Prostate gland (tissue), 2 donors: ENCODE measurements around the gene CFAP43. TPM values are rescaled to one million over a fixed set of nuclear protein-coding genes. Genes with fewer than 3 reads are reported as not detected.
A peak's percentile ranks its signal among the peaks of the same experiment; 100 is the strongest.

ENCODE experiments used
- DNase-seq: peaks from one replicate; pipeline ENCODE4 v3.0.0-alpha.2; 2019; ENCODE audit warnings: low spot score
- H3K27ac ChIP-seq, 2 donors: fragments of 200-600 bp; sonication (generic); 2 replicates each; pipeline ENCODE4 v1.5.1; 2017 to 2019
- H3K27me3 ChIP-seq: fragments of 200-600 bp; sonication (generic); replicated peaks from 2 replicates; pipeline ENCODE4 v1.5.1; 2019; ENCODE audit not compliant: insufficient read depth
- H3K36me3 ChIP-seq, 2 donors: fragments of 200-600 bp; sonication (generic); 1 replicate in 1 of 2; 2 replicates in 1 of 2; pipeline versions ENCODE4 v1.5.1 to v1.8.1; 2017 to 2019
- H3K4me1 ChIP-seq: fragments of 200-600 bp; sonication (generic); replicated peaks from 2 replicates; pipeline ENCODE4 v1.5.1; 2019
- H3K4me3 ChIP-seq, 2 donors: fragments of 200-600 bp; sonication (generic); 2 replicates each; pipeline ENCODE4 v1.5.1; 2017 to 2019
- H3K9me3 ChIP-seq: fragments of 200-600 bp; sonication (generic); 2 replicates; pipeline ENCODE4 v1.5.1; 2017
- POLR2A ChIP-seq: fragments of 450-650 bp; IDR thresholded peaks from one replicate; pipeline ENCODE4 v1.6.1; 2016; ENCODE audit warnings: antibody characterized with exemption, mild to moderate bottlenecking
- POLR2AphosphoS5 ChIP-seq: sonication (generic); formaldehyde crosslinking; IDR thresholded peaks from one replicate; pipeline ENCODE4 v1.6.1; 2017; ENCODE audit warnings: antibody characterized with exemption
- WGBS: methylation state at CpG from one replicate; pipeline ENCODE4 v1.1.5; 2018; 5-methylcytosine and 5-hydroxymethylcytosine counted together
- intact Hi-C: fragments of 100-400 bp; cut with DNase I; formaldehyde crosslinking; loops from one replicate; pipeline ENCODE4 v1.14.2; 2022
- total RNA-seq, 2 donors: library from RNA; depleted of rRNA; stranded (reverse); fragments of >200 nt; gene quantifications; one replicate each; pipeline ENCODE4 v1.1.0, GENCODE V29; 2016
- TF ChIP-seq, protein P1 (sequence below), 4 experiments: fragments of 200-600 bp in 2 of 4; fragments of 450-650 bp in 2 of 4; sonication (generic) in 2 of 4; IDR thresholded peaks; 1 replicate in 3 of 4; 2 replicates in 1 of 4; pipeline ENCODE4 v1.5.1; 2016 to 2019; ENCODE audit warnings: antibody characterized with exemption in 4 of 4, mild to moderate bottlenecking in 2 of 4, moderate library complexity in 2 of 4

Gene CFAP43
- total RNA-seq, 2 donors from 2014 or later, result 2.4 to 6.9 TPM

DNA sequence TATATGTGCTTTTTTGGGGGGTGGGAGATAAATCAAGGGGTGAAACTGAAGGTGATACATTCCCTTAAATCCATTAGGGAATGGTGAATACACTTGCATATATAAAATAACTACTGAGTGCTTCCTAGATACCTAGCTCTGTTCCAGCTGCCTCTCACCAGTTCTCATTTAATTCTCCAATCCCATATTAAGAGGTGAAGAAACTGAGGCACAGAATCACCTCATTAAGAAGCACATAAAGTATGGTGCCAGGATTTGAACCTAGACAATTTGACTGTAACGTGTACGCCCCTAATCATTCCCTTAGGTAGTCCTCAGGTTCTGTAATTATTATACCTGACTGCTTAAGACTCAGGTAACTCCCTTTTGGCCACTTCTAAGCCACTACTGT lies 111.7 kb downstream of the CFAP43 start:
- Histone ChIP-seq H3K36me3 (no peaks in the 10 kb centered on the region), H3K4me1 (peaks cover 3% of the 10 kb centered on the region), H3K4me3 (peak overlapping the region; percentile 63 to 71), H3K9me3 (no peaks in the 10 kb centered on the region), H3K27me3 (no peaks in the 10 kb centered on the region), H3K27ac (peak overlapping the region; percentile 93 to 98)
- no peak for DNase-seq
- intact Hi-C loops, result loop anchor here (5.0 to 10.0 kb wide), 3 partner anchors 144 to 233 kb away; partner anchors contain the start of genes GSTO2 and SLK
- no peak for TF ChIP-seq POLR2AphosphoS5
- TF ChIP-seq, protein P1, sequence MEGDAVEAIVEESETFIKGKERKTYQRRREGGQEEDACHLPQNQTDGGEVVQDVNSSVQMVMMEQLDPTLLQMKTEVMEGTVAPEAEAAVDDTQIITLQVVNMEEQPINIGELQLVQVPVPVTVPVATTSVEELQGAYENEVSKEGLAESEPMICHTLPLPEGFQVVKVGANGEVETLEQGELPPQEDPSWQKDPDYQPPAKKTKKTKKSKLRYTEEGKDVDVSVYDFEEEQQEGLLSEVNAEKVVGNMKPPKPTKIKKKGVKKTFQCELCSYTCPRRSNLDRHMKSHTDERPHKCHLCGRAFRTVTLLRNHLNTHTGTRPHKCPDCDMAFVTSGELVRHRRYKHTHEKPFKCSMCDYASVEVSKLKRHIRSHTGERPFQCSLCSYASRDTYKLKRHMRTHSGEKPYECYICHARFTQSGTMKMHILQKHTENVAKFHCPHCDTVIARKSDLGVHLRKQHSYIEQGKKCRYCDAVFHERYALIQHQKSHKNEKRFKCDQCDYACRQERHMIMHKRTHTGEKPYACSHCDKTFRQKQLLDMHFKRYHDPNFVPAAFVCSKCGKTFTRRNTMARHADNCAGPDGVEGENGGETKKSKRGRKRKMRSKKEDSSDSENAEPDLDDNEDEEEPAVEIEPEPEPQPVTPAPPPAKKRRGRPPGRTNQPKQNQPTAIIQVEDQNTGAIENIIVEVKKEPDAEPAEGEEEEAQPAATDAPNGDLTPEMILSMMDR (IDR thresholded peaks at IDR 0.05), result no peak
- no peak for TF ChIP-seq POLR2A
- WGBS, result 36% methylated on average over 2 of the region's 2 CpGs

DNA sequence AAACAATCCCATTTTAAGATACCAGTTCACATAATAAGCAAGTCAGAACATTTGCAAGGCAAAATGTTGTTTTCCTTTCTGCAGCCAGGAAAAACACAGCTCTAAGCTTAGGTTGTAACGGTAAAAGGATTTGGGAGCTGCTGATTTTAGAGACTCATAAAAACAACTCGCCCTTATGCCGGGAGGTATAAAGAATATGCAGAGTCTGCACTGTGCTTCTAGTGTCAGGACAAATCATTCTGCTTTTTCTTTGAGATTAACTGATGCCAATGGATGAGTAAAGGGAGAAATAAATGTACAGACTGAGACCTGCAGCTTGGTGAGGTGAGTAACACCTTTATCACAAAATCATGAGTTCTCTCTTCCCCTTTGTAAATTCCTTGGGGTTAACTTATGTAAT lies 112.2 kb downstream of the CFAP43 start:
- no peak for TF ChIP-seq POLR2AphosphoS5
- TF ChIP-seq, protein P1 (IDR thresholded peaks at IDR 0.05), result no peak
- TF ChIP-seq POLR2A, result no peak

DNA sequence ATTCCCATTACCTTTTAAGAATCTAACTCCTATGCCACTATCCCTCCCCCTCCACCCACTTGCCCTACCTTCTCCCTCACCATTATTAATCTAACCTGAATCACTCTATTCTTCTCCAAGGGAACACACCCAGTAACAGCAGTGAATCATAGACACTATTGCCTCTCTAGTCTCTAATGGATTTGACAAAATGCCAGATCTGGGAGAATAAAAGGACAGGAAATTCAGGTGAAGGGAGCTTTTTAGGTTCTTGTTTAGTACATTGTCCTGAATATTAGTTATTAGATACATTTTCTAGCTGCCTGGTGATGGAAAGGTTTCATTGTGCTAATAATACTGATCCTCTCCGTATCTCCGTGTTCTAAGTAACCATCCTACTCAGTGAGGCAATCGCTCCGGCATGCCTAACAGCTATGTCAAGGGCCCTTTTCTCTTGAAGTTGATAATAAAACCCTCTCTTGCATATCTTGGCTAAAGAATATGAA lies 114.3 kb downstream of the CFAP43 start:
- intact Hi-C loops, result no loop called here
- H3K27me3 ChIP-seq, result no peaks in the 10 kb centered on the region
- no peak overlapping the region for H3K4me3 ChIP-seq
- 66% methylated on average over 4 of the region's 4 CpGs for WGBS
- TF ChIP-seq POLR2AphosphoS5, result no peak
- TF ChIP-seq, protein P1 (IDR thresholded peaks at IDR 0.05), result no peak
- no peak for TF ChIP-seq POLR2A
- peaks cover 3% of the 10 kb centered on the region for H3K4me1 ChIP-seq
- H3K9me3 ChIP-seq, result no peaks in the 10 kb centered on the region
- H3K36me3 ChIP-seq, result no peaks in the 10 kb centered on the region
- DNase-seq, result no peak
- no peak overlapping the region for H3K27ac ChIP-seq

More for the DNA sequence above, 112.2 kb downstream of the CFAP43 start:
- DNase-seq, result no peak
- intact Hi-C loops, result loop anchor here (5.0 to 10.0 kb wide), 3 partner anchors 145 to 233 kb away; partner anchors contain the start of genes GSTO2 and SLK
- no peak overlapping the region for H3K4me3 ChIP-seq
- H3K9me3 ChIP-seq, result no peaks in the 10 kb centered on the region
- H3K4me1 ChIP-seq, result peaks cover 3% of the 10 kb centered on the region
- H3K36me3 ChIP-seq, result no peaks in the 10 kb centered on the region
- H3K27ac ChIP-seq, result peak overlapping the region in 1 of 2 donors; percentile 93
- H3K27me3 ChIP-seq, result no peaks in the 10 kb centered on the region
- 6% methylated on average over 3 of the region's 3 CpGs for WGBS

DNA sequence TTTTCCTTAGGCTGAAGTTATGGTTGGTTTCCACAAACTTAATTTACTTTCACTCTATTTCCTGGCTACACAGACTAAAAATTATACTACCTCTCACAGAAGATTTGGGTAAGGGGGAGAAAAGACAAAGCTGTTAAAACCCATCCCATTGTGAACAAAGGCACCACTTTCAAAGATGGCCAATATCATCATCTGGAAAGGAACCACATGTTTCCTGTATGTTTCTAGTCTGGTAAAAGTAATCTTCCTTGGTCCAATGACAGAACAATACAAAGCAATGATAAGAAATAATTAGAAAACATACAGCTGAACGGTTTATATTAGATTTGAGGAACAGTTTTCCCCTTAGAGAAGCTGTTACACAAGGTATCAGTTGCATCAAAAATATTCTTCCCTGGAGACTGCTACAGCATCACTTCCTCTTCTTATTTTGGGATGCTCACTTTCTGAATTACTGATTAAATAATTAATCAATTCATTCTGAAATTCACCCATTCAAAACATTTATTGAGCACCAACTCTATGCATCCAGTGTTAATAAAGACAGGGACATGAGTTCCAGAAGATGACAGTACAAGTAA lies 118.7 kb downstream of the CFAP43 start:
- Histone ChIP-seq H3K36me3 (no peaks in the 10 kb centered on the region), H3K27ac (no peak overlapping the region), H3K4me1 (no peaks in the 10 kb centered on the region), H3K9me3 (no peaks in the 10 kb centered on the region), H3K4me3 (no peak overlapping the region), H3K27me3 (no peaks in the 10 kb centered on the region)
- no peak for TF ChIP-seq POLR2AphosphoS5
- no peak for TF ChIP-seq POLR2A
- TF ChIP-seq, protein P1 (IDR thresholded peaks at IDR 0.05), result no peak
- no peak for DNase-seq
- WGBS, result 48% methylated on average over 1 of the region's 1 CpG
- intact Hi-C loops, result no loop called here
